GM21825 (cell line): Measurements from ENCODE around the gene MTARC2.
A peak's percentile ranks its signal among the peaks of the same experiment; 100 is the strongest.

Experiments
- ATAC-seq: cut with Tn5 transposase; IDR thresholded peaks from one replicate; pipeline ENCODE4 v1.9.1; 2021; ENCODE audit warnings: mild to moderate bottlenecking, moderate library complexity; ENCODE audit not compliant: unreplicated experiment

The MTARC2 gene

DNA sequence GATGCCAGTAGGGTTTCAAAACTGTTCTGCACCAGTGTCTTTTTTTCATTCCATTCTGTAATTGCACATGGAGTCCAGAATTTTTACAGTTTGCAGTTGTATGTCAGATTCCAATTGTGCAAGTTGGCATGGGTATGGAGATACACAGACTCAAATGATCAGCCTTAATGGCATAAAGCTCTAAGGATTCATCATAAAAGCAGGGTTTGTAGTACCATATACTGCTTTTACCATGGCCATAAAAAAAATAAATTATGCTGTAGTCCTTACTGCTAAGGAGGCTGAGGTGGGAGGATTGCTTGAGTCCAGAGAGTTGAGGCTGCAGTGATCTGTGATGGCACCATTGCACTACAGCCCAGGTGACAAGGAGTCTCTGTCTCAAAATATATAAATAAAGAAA lies 48.9 kb downstream of the MTARC2 start:
- no peak for ATAC-seq

DNA sequence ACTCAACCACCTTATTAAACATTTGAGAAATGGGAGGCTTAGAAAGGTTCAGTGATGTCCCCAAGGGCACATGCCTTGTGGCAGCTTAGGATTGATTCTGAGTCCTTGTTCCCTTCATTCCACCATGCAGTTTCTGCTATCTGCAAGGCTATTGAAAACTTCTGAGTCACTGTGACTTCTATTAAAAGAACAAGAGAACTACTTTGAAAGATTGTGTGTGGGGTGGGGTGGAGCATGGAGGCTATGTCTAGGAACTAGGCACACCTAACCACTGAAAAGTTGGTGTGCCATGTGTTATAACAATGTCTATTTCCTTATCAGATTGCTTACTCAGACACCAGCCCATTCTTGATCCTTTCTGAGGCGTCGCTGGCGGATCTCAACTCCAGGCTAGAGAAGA lies 49.4 kb downstream of the MTARC2 start:
- ATAC-seq: no peak

DNA sequence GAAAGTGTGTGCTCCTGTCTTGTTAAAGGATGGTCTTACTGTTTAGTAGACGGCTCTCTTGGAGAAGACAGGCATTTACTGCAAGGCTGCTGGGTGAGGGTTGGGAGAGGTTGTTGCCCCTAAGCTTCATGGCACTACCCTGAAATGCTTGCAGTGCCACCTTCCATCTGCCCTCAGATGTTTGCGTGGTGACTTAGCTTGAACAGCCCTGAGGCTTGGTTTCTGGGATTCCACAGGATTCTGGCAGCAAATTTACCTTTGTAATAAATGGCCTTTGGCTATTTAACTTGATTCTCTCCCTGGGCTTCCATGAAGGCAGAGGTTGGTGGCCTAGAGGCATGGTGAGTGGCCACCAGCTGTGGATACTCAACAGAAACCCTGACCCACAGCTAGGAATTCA lies 50.2 kb downstream of the MTARC2 start:
- ATAC-seq: no peak

DNA sequence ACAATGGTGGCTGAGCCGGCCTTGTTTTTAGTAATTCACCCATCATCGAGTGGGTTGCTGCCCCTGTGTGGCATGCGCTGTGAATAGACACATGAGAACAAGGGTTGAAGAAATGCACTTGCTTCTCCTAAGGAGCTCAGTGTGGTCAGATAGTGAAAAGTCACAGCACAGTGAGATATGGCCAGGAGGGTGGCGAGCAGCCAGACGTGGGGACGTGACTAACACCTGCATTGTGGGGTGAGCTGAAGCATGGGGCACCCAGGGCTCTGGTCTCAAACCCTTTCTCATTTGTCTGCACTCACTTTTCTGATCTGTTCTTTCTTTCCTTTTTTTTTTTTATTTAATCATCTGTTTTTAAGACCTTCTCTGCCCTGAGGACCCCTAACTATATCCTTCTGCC lies 52.1 kb downstream of the MTARC2 start:
- ATAC-seq: no peak

DNA sequence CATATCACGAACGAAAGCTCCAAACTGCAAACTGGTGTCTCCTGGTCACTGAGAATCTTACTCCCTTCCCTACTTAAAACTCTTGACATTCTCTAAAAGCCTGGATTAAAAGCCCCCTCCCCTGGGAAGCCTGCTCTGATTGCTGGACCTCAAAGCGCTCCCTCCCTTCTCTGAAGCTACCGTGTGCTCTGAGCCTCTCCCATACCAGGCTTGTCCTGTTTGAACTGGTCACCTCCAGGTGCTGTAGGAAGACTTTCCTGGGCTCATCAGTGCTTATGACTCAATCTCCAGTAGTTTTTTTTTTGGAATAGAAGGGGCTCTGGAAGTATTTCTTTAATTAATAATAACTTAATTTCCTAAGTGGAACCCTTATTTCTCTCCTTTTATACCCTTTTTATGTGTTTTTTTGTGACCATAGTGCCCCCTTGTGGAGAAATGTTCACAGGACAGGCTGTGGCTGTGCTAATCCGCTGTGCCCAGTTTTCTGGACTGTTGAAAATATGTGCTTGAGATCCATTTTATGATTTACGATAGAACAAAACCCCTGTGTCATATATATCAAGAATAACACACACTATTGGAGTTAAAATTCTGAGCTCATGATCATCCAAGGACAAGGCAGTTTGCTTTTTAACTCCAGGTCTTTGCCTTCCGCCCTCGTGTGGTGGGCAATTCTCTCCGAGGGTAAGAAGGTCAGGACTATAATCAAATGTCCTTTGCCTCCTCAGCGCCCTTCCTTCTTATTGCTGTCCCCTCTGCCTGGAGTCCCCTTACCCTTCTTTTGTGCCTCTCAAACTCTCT lies 55.5 kb downstream of the MTARC2 start:
- no peak for ATAC-seq

DNA sequence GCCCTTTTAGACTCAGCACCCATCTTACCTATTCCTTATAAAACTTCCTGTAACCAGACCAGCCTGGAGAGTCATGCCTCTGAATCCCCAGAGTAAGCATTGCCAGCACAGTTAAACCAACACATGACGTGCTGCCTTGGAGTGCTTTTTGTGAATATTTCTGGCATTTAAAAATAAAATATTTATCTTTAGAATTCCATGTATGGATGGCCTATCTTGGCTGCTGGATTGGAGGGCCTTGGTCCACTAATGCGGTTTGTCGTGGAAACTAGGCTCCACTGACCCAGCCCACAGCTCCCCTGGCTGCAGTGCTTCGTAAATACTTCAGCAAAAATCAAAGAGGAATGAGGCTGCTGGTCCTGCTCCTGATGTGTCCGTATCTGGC lies 56.1 kb downstream of the MTARC2 start:
- no peak for ATAC-seq

DNA sequence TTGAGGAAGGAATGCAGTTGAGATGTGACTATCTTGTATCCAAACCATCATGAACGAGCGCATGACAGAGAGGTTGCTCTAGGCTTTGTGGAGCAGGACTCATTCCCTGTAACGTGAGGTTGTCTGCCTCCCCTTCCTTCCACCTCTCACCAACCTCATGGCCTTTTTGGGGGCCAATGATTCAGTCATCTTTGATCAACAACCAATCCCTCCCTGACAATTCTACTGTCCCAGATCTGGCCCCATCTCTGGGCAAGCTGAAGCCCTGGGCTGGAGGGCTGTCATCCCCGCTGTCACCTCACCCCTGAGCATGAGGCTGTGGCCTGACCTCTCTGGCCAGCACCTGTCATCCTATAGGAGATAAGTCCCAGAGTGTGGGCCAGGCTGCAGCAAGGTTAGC lies 58.3 kb downstream of the MTARC2 start:
- ATAC-seq: no peak

DNA sequence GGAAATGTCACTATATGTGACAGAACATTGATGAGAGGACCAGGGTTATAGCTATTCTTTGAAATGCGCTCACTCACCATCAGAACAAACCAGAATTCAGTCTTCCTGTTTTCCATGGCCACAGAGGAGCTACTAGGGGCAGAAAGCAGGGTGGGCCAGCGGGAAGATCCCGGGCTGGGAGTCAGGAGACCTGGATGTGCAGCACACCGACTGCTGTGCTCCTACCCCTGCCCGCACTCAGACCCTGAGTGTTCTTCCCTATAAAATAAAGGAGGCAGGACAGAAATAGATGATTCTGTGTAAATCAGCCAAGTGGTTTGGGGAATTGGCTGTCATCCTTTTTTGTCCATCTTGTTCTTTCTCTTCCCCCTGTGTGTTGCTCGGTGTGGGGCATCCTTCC lies 59.6 kb downstream of the MTARC2 start:
- no peak for ATAC-seq

DNA sequence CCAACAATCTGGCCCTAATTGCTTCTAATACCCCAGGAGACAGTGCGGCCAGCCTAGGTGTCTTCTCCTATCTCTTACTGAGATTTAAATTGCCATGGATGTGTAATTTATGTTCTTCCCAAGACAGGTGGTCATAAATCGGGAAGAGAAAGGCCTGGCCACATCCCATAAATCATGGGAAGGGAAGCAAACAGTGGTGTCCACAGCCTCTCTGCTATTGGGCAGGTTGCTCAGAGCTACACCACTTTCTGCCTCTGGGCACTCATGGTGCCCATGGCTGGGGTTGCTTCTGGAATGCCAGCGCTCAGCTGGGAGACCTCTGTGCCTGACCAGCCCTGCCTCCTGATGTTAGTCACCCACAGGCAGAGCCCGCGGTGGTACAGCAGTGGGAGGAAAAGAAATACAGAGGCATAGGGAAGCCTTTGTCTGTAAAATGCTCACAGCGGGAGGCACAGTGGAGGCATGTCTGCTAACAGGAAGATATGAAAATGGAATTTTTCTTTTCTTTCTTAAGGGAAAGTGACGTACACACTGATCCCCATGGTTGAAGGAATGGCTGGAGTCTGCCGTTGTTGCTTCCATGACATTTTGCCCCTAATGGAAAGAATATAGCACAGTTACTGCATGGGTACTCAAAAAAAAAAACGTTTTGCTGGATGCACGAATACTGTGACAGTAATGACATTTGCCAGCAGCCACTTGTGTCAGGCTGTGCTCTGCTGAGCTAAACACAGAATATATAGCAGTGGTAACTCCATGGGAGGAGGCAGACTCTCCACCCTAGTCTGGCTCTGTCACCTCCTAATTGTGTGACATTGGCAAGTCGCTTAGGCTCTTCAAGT lies 60.4 kb downstream of the MTARC2 start:
- no peak for ATAC-seq

DNA sequence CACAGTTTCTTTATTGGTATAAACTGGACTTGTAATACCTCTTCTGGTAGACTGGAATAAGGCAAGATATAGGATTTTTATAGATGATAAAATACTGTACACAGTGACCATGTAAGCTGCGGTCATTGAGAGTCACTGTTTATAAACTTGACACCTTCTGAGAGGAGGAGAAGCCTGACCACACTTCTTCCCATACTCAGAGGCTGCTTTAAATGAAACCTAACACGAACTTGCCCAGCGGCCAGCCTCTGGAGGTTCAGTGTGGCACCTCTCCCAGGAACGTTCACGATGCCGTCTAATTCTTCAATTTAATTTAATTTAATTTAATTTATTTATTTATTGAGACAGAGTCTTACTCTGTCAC lies 61.0 kb downstream of the MTARC2 start:
- no peak for ATAC-seq

DNA sequence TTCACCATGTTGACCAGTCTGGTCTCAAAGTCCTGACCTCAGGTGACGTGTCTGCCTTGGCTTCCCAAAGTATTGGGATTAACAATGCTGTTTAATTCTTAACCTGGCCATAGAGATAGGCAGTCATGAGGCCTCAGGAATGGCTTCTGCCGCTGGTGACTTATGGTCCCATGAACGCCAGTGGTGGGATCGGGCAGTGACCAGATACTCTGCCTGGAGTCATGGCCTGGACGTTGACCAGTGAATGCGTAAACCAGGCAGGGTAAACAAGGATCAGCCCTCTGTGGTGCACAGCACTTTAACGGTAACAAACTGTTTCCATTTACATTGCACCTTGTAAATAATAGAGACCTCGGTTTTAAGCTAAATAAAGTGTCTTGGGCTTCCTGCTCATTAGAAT lies 61.6 kb downstream of the MTARC2 start:
- ATAC-seq: no peak

DNA sequence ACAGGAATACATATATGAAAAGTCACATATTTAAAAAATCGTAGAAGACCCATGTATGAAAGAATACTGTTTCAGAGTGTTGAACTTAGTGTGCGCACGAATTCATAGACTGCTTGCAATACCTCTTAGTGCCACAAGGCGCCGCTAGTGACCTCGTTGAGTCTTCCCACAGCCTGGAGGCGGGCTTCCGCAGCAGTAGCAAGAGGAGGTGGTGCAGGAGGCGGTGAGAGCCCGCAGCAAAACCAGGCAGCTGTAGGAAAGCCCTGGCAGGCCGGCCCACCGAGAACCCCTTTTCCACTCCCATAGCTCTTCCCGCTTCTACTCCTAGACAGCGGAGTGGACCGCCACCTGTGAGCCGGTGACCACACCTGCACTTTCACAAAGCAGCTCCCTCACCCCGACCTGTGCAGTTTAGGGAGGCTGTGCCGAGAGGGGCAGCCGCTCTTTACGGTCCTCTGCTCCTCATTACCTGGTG lies 62.1 kb downstream of the MTARC2 start:
- peak; percentile 79 for ATAC-seq

DNA sequence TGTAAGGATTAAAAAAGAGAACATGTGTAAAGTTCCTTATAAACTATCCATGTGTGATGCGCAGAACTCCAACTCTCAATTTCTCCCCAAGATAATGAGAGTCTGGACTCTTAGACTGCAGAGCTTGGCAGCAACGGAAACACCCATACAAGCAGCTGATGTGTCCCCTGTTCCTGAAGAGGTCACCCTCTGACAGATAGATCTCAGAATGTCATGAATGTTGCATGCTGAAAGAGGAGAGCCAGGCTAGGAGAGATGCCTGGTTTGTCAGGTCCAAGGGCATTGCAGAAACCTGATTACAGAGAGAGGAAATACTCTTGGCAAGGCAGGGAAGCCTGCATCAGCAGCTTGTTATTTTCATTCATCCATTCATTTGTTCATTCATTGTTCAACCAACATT lies 62.8 kb downstream of the MTARC2 start:
- no peak for ATAC-seq

DNA sequence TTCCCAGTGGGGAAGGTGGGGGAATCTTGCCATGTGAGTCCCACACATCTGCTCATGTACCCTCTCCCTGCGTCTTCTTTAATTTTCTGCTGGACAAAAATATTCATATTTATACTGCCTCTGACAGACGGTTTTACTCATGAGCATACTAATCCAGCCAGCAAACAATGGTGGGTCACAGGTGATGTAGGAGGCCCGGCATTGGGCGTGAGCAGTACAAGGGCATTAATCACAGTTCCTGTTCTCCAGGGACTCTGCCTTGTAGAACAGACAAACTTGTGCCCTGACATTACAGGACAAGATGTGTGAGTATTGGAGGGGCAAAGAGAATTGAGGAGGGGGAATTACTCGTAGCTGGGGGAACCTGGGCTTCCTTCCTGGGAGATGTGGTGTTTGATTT lies 63.6 kb downstream of the MTARC2 start:
- no peak for ATAC-seq

DNA sequence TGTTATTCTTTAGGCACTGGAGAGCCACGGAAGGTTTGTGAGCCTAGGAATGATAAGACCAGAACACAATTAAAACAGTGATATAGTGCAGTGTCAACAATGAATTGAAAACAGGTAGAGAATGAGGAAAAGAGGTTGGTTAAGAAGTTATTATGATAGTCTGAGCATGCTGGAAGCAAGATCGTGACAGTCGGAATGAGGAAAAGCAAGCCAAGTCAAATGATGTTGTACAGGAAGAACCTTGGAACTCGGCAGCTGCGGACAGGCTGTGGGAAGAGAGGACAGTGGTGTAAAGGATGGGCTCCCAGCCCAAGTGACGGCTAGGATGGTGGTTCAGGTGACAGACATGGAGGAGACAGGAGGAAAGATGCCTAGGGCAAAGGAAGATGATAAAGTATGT lies 64.2 kb downstream of the MTARC2 start:
- no peak for ATAC-seq

DNA sequence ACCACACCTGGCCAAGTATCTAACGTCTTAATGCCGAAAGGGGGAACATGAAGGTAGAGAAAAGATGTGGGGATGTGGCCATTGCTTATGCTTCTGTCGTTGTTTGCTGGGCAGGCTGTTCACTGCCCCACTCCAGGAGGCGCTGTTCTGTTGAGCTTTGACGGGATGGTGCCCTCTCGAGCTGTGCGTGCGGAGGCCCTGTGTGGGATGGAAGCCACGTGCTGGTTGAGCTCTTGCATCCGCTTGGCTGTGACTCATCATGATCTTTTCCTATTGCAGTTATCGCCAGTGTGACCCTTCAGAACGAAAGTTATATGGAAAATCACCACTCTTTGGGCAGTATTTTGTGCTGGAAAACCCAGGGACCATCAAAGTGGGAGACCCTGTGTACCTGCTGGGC lies 64.9 kb downstream of the MTARC2 start:
- ATAC-seq: no peak

DNA sequence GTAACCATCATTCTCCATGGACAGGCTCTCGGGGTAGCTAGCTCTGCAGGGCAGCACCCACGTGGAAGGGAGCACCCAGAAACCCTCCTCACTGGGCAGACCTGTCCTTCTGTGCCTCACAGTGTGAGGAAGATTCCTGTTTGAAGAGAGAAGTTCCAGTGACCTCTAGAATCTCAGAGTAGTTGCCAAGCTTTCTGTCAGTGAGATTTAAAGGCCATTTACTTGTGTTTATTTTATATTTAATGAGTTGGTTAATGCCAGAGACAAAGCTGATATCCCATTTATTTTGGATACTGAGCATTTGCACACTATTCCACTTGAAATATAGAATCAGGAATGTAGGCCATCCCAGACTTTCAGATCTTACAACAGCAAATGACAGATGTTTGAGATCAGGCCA lies 67.3 kb downstream of the MTARC2 start:
- ATAC-seq: no peak

DNA sequence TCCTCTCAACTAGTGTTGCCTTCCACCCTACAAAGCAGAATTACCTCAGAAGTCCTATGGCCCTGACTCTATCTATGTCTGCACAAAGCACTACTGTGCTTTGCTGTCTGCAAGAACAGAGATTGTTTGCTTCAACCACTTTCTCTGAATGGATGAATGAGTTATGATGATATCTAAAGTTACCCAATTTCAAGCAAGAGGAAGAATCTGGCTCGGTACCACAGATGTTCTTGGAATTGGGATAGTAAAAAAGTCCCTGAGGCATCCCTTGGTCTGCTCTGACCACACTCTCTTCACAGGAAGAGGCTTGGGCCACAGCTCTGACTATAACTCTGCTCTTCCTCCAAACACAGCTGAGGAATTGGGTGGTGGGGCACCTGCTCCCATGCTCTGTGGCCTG lies 69.8 kb downstream of the MTARC2 start:
- ATAC-seq: no peak

DNA sequence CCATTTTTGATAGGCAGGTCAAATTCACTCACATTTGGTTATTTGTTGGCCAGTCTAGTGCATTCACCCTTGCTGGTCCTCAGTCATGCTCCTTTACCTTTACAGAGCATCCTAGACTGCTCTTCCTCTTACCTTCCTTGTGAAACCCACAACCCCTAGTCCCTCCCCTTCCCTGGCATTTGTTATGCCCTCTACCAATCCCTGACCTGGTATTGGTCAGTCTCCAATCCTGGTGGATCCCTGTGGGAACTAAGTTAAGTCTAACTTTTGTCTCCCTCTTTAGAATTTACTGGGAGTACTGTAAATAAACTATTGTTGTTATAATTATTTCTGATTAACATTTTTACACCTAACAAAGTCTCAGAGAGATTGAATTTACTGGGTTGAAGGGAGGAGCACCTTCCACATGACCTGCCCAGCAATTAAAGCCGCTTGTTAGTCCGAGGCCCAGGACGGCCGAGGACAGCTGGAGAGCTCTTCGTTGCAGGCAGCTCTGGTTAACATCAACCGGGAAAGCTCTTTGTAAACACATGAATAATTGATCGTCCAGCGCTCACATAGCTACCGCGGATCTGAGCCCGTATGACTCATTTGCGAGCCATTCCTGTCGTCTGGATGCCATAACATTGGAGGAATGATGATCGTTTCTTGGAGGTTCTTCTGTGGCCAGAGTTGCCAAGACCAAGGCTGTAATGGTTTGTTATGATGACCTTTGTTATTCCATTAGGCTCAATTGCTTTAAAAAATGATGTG lies 70.5 kb downstream of the MTARC2 start:
- ATAC-seq: no peak

DNA sequence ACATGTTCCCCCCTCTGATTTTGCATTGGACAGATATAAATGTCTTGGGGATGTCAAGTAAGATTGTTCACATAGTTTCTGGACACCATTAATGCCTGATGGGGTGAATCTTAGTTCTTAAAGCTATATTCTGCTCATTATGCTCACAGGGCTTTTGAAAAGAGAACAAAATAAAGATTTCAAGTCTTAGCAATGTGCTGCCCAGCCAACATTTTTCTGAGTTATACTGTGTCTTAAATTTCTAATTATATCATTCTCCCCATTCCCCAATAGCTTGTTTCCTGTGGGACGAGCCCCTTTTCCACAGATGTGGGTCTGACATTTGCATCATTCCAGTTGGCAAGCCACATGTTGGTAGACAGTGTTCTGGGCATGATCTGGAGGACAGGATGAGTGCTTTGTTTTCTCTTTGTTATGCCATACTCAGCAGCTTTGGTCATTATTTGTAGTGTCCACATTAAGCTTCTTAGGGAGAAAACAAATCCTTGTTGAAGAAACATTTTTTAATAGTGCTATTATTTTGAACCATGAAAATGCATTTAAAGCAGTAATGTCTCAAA lies 71.4 kb downstream of the MTARC2 start:
- ATAC-seq: no peak
